GM21360 (cell line): ENCODE data around the gene WDR70.
"Not testable (repeated sequence)": the region's sequence is repeated elsewhere in the genome, so short reads cannot be mapped to it uniquely, and the experiment has no call there.

Experiments
- ATAC-seq: cut with Tn5 transposase; IDR thresholded peaks from one replicate; pipeline ENCODE4 v1.9.1; 2021; ENCODE audit warnings: mild to moderate bottlenecking, moderate library complexity; ENCODE audit not compliant: unreplicated experiment

WDR70 gene

GRCh38 chr5:37453252-37453651, 74.1 kb downstream of the WDR70 start:
- ATAC-seq = not testable (repeated sequence)

GRCh38 chr5:37454402-37455055, 75.4 kb downstream of the WDR70 start:
- ATAC-seq = not testable (repeated sequence)

- not testable (repeated sequence) for ATAC-seq
These were observed 84.3 kb downstream of the WDR70 start for GRCh38 chr5:37463191-37464051.

GRCh38 chr5:37464581-37464980, 85.5 kb downstream of the WDR70 start:
- not testable (repeated sequence) for ATAC-seq

GRCh38 chr5:37469383-37469782, 90.3 kb downstream of the WDR70 start:
- not testable (repeated sequence) for ATAC-seq

GRCh38 chr5:37471666-37472197, 92.6 kb downstream of the WDR70 start:
- ATAC-seq = no peak

- ATAC-seq = no peak
These were observed 98.3 kb downstream of the WDR70 start for GRCh38 chr5:37477426-37477825.

GRCh38 chr5:37478121-37478894, 99.2 kb downstream of the WDR70 start:
- ATAC-seq = no peak

GRCh38 chr5:37481395-37481794, 102.3 kb downstream of the WDR70 start:
- not testable (repeated sequence) for ATAC-seq

- ATAC-seq = no peak
These were observed 111.1 kb downstream of the WDR70 start for GRCh38 chr5:37490120-37490810.

- ATAC-seq = no peak
These were observed 111.8 kb downstream of the WDR70 start for GRCh38 chr5:37490931-37491330.

GRCh38 chr5:37492778-37493555, 113.8 kb downstream of the WDR70 start:
- ATAC-seq = no peak

- no peak for ATAC-seq
These were observed 115.6 kb downstream of the WDR70 start for GRCh38 chr5:37494756-37495155.

- no peak for ATAC-seq
These were observed 116.1 kb downstream of the WDR70 start for GRCh38 chr5:37495210-37495609.

- ATAC-seq = no peak
These were observed 116.7 kb downstream of the WDR70 start for GRCh38 chr5:37495668-37496347.

GRCh38 chr5:37496902-37497445, 117.9 kb downstream of the WDR70 start:
- no peak for ATAC-seq

- no peak for ATAC-seq
These were observed 122.0 kb downstream of the WDR70 start for GRCh38 chr5:37501152-37501551.

GRCh38 chr5:37506241-37506640, 127.1 kb downstream of the WDR70 start:
- ATAC-seq = no peak

GRCh38 chr5:37506722-37507121, 127.6 kb downstream of the WDR70 start:
- no peak for ATAC-seq
